Left colon (tissue), 2 donors: ENCODE measurements around the gene ATP1A3. TPM values are rescaled to one million over a fixed set of nuclear protein-coding genes. Genes with fewer than 3 reads are reported as not detected.
A peak's percentile ranks its signal among the peaks of the same experiment; 100 is the strongest.
"Not testable (repeated sequence)": the region's sequence is repeated elsewhere in the genome, so short reads cannot be mapped to it uniquely, and the experiment has no call there.

Experiments used
- ATAC-seq: fragments of 200-7000 bp; cut with Tn5 transposase; one replicate; pipeline ENCODE4 v1.9.1; 2020; ENCODE audit warnings: mild to moderate bottlenecking, moderate library complexity
- DNase-seq, 2 donors: peaks; one replicate each; pipeline ENCODE4 v3.0.0-alpha.2; 2020
- intact Hi-C, 2 donors: fragments of 100-400 bp; cut with DNase I in 1 of 2; cut with micrococcal nuclease in 1 of 2; formaldehyde crosslinking; loops; one replicate each; pipeline versions ENCODE4 v1.11.2 to v1.14.0; 2022; cut with DNase I, micrococcal nuclease
- total RNA-seq, 2 donors: library from RNA; stranded (reverse); fragmentation: NEBNext Ultra II Directional; extraction: Animal tissue kit (Norgen Biotek cat#: 25700); gene quantifications; one replicate each; pipeline ENCODE4 v1.2.1, GENCODE V29; 2021
- donor health status: DM: no; HTN: no; CAD: no.
- donor health status: DM: yes; HTN: yes; CAD: no.

The ATP1A3 gene
- total RNA-seq, 2 donors from 2014 or later = 1.2 to 1.6 TPM

GRCh38 chr19:42018503-42019193, 24.6 kb upstream of the ATP1A3 start:
- intact Hi-C loops = no loop called here

GRCh38 chr19:42017040-42017439, 23.0 kb upstream of the ATP1A3 start:
- no peak for DNase-seq
- ATAC-seq = no peak
- intact Hi-C loops = no loop called here

More at GRCh38 chr19:42018503-42019193, 24.6 kb upstream of the ATP1A3 start:
- ATAC-seq (no peak), DNase-seq (no peak)

- DNase-seq, ATAC-seq, intact Hi-C loops: not testable (repeated sequence)
Observed at GRCh38 chr19:42012747-42013146, 18.7 kb upstream of the ATP1A3 start.

GRCh38 chr19:42010245-42011126, 16.5 kb upstream of the ATP1A3 start:
- intact Hi-C loops = no loop called here

GRCh38 chr19:42006569-42006968, 12.5 kb upstream of the ATP1A3 start:
- DNase-seq (no peak), ATAC-seq (no peak)
- intact Hi-C loops = no loop called here

More at GRCh38 chr19:42010245-42011126, 16.5 kb upstream of the ATP1A3 start:
- ATAC-seq = no peak
- no peak for DNase-seq

GRCh38 chr19:42005504-42005903, 11.5 kb upstream of the ATP1A3 start:
- no peak for ATAC-seq
- no peak for DNase-seq
- intact Hi-C loops = no loop called here

- intact Hi-C loops = no loop called here
- DNase-seq (no peak), ATAC-seq (no peak)
Observed at GRCh38 chr19:42003506-42004294, 9.7 kb upstream of the ATP1A3 start.

GRCh38 chr19:41999878-42000208, 5.8 kb upstream of the ATP1A3 start:
- ATAC-seq (no peak), DNase-seq (no peak)
- intact Hi-C loops = no loop called here

GRCh38 chr19:41999071-41999877, 5.2 kb upstream of the ATP1A3 start:
- DNase-seq = no peak
- ATAC-seq = no peak
- intact Hi-C loops = no loop called here

- peak in 1 of 2 donors; percentile 37 for DNase-seq
- ATAC-seq = no peak
- intact Hi-C loops = no loop called here
Observed at GRCh38 chr19:41998246-41999020, 4.4 kb upstream of the ATP1A3 start.

- intact Hi-C loops = no loop called here
- ATAC-seq = no peak
- no peak for DNase-seq
Observed at GRCh38 chr19:41997851-41998229, 3.8 kb upstream of the ATP1A3 start.

GRCh38 chr19:41997121-41997850, 3.3 kb upstream of the ATP1A3 start:
- intact Hi-C loops = no loop called here
- ATAC-seq = peak; percentile 68

GRCh38 chr19:41995959-41996797, 2.1 kb upstream of the ATP1A3 start:
- DNase-seq (no peak), ATAC-seq (no peak)
- intact Hi-C loops = no loop called here

More at GRCh38 chr19:41997121-41997850, 3.3 kb upstream of the ATP1A3 start:
- peak in 1 of 2 donors; percentile 57 for DNase-seq

GRCh38 chr19:41994994-41995958, 1.2 kb upstream of the ATP1A3 start:
- intact Hi-C loops = no loop called here
- ATAC-seq (no peak), DNase-seq (no peak)

- intact Hi-C loops = no loop called here
- ATAC-seq (no peak), DNase-seq (no peak)
Observed at GRCh38 chr19:41994521-41994971, 516 bp upstream of the ATP1A3 start.
